GM21360 (cell line): Measurements from ENCODE around the gene GPRASP1.
A peak's percentile ranks its signal among the peaks of the same experiment; 100 is the strongest.
"Not testable (repeated sequence)": the region's sequence is repeated elsewhere in the genome, so short reads cannot be mapped to it uniquely, and the experiment has no call there.

Source experiments
- ATAC-seq: cut with Tn5 transposase; IDR thresholded peaks from one replicate; pipeline ENCODE4 v1.9.1; 2021; ENCODE audit warnings: mild to moderate bottlenecking, moderate library complexity; ENCODE audit not compliant: unreplicated experiment

GPRASP1 gene

GRCh38 chrX:102651242-102652011 is at the start of gene GPRASP1:
GPRASP1 (plus strand) TSS chrX:102651483; CDS start chrX:102653914, 2,431 bp downstream.
- no peak for ATAC-seq

- ATAC-seq: no peak
Observed at GRCh38 chrX:102604327-102604726, 47.0 kb upstream of the GPRASP1 start.

- no peak for ATAC-seq
Observed at GRCh38 chrX:102606115-102606514, 45.2 kb upstream of the GPRASP1 start.

DNA sequence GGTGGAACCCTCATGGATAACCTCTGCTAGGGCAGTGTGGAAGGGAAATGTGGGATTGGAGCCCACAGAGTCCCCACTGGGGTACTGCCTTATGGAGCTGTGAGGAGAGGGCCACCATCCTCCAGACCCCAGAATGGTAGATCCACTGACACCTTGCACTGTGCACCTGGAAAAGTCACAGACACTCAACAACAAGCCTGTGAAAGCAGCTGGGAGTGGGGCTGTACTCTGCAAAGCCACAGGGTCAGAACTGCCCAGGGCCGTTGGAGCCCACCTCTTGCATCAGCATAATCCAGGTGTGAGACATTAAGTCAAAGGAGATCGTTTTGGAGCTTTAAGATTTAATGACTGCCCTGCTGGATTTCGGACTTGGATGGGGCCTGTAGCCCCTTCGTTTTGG is 40.4 kb upstream of the GPRASP1 start:
- no peak for ATAC-seq

DNA sequence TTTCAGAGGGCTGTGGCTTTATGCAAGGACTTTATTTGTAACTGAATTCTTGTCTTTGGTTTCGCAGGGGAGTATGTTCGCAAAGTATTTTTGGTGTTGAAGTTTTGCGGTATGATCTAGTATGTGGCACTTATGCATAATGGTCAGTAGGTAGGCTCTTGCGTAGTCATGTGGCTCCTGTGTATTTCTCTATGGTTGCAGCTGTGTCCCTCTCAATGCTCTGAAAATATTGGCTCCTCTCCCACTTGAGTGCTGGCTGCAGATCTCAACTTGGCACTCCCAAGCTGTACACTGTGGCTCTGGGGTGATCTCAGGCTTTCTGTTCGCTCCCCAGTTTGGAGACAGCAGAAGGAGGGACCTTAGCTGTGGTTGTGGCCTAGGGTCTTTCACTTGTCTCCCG is 27.2 kb upstream of the GPRASP1 start:
- no peak for ATAC-seq

- ATAC-seq: no peak
Observed at GRCh38 chrX:102627640-102628039, 23.6 kb upstream of the GPRASP1 start.

- no peak for ATAC-seq
Observed at GRCh38 chrX:102637561-102637960, 13.7 kb upstream of the GPRASP1 start.

- no peak for ATAC-seq
Observed at GRCh38 chrX:102650903-102651241, 411 bp upstream of the GPRASP1 start.

GRCh38 chrX:102652031-102652688 is 877 bp downstream of the GPRASP1 start:
- no peak for ATAC-seq

- ATAC-seq: no peak
Observed at GRCh38 chrX:102654696-102655095, 3.4 kb downstream of the GPRASP1 start.

GRCh38 chrX:102658556-102658955 is 7.3 kb downstream of the GPRASP1 start:
- ATAC-seq: no peak

- peak; percentile 95 for ATAC-seq
Observed at GRCh38 chrX:102659790-102660757, 8.8 kb downstream of the GPRASP1 start.

DNA sequence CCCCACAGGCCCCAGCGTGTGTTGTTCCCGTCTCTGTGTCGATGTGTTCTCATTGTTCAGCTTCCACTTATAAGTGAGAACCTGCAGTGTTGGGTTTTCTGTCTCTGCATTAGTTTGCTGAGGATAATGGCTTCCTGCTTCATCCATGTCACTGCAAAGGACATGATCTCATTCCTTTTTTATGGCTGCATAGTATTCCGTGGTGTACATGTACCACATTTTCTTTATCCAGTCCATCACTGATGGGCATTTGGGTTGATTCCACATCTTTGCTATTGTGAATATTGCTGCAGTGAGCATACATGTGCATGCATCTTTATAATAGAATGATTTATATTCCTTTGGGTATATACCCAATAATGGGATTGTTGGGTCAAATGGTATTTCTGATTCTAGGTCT is 12.5 kb downstream of the GPRASP1 start:
- ATAC-seq: not testable (repeated sequence)

- not testable (repeated sequence) for ATAC-seq
Observed at GRCh38 chrX:102667034-102667433, 15.8 kb downstream of the GPRASP1 start.

- ATAC-seq: no peak
Observed at GRCh38 chrX:102669526-102669925, 18.2 kb downstream of the GPRASP1 start.

- ATAC-seq: no peak
Observed at GRCh38 chrX:102672856-102673255, 21.6 kb downstream of the GPRASP1 start.

- ATAC-seq: not testable (repeated sequence)
Observed at GRCh38 chrX:102677479-102677878, 26.2 kb downstream of the GPRASP1 start.

- no peak for ATAC-seq
Observed at GRCh38 chrX:102684772-102685520, 33.7 kb downstream of the GPRASP1 start.

- no peak for ATAC-seq
Observed at GRCh38 chrX:102694749-102695148, 43.5 kb downstream of the GPRASP1 start.

GRCh38 chrX:102696306-102696705 is 45.0 kb downstream of the GPRASP1 start:
- ATAC-seq: no peak

DNA sequence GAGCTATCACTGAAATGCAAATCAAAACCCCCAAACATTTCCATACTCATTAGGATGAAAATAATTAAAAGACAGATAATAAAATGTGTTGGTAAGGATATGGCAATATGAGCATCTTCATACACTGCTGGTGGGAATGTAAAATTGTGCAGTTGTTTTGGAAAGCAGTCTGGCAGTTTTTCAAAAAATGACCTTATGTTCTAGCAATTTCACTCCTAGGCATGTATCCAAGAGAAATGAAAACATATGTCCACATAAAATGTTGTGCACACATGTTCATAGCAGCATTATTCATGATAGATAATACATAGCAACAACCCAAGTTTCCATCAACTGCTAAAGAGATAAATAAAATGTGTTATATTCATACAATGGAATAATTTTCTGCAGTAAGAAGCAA is 46.2 kb downstream of the GPRASP1 start:
- no peak for ATAC-seq
